GM19035 (cell line): ENCODE results near the gene WDR5B.

Experiments used
- ATAC-seq: cut with Tn5 transposase; IDR thresholded peaks from one replicate; pipeline ENCODE4 v1.9.1; 2021; ENCODE audit not compliant: unreplicated experiment

WDR5B gene

GRCh38 chr3:122410111-122410510 is 5.8 kb downstream of the WDR5B start:
- ATAC-seq = no peak

DNA sequence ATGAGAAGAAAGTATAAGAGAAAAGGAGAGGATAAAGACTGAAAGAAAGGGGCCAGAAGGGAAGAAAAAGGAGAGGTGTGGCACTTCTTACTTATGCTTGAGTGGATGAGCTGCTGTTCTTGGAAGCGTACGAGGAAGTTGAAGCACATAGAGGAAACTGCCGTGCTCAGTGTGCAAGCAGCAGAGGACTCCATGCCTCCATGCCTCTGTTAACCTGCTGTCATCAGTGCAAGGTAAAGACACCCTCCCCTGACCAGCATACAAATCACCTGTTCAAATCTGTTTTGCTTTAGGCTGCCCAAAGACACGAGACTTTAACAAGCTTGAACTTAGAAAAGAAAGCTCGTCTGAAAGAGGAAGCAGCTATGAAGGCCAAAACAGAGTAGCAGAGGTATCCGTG is 6.4 kb downstream of the WDR5B start:
- no peak for ATAC-seq

DNA sequence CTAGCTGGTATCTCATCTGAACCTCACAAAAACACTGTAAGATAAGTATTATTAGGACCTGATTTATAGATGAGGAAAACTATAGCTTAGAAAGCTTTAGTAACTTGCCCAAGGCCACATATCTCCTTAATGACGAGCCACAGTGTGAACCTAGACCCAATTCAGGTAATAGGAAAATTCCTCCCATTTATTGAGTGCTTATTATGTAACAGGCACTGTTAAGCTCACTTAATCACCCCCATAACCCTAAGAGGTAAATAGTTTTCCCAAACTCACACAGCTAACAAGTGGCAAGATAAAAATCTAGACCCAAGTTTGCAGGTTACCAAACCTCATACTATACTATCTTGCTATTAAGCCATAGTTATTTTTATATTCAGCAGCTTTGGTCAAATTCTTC is 7.9 kb downstream of the WDR5B start:
- no peak for ATAC-seq

DNA sequence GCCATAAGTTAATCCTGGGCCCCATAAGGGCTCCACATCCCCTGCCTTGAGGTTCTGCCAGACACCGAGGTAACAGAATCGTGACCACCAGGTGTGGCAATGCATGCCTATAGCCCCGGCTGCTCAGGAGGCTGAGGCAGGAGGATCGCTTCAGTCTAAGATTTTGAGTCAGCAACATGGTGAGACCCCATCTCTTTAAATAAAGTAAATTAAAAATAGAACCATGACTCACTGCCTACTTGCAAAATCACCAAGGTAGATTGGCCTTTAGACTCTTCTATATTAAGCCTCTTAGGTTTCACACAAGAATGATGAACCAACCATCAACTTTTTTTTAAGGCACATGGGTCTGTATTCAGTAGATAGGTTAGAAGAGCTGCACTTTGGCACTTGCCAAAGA is 9.7 kb downstream of the WDR5B start:
- no peak for ATAC-seq

- no peak for ATAC-seq
These were observed 10.8 kb downstream of the WDR5B start for GRCh38 chr3:122405015-122405414.

- ATAC-seq = no peak
These were observed 12.4 kb downstream of the WDR5B start for GRCh38 chr3:122403489-122403888.

- ATAC-seq = no peak
These were observed 16.9 kb downstream of the WDR5B start for GRCh38 chr3:122398920-122399319.

GRCh38 chr3:122397201-122397600 is 18.7 kb downstream of the WDR5B start:
- ATAC-seq = no peak

DNA sequence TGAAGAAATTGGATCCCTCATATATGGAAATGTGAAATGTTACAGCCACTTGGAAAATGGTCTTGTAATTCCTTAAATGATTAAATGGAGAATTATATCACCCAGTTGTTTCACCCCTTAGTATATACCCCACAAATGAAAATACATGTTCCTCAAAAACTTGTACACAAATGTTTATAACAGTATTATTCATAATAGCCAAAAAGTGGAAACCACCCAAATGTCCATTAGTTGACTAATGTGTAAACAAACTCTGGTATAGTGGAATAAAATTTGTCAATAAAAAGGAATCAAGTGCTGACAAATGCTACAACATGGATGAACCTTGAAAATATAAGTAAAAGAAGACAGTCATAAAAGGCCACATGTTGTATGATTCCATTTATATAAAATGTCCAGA is 19.4 kb downstream of the WDR5B start:
- ATAC-seq = no peak

- ATAC-seq = no peak
These were observed 20.3 kb downstream of the WDR5B start for GRCh38 chr3:122395582-122395981.

DNA sequence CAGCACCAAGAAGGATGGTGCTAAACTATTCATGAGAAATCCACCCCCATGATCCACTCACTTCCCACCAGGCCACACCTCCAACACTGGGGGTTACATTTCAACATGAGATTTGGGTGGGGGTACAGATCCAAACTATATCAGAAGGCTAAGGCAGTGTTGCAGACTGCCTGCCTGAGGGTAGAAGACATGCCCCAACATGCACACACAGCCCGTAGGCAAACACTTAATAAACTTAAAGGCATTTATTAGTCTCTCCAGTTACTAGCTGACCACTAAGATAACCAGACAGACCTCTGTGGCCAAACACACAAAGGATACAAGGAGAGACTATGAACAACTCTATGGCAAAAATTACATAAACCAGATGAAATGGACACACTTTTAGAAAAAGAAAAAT is 21.7 kb downstream of the WDR5B start:
- no peak for ATAC-seq

GRCh38 chr3:122392868-122393844 is 22.7 kb downstream of the WDR5B start:
- no peak for ATAC-seq

DNA sequence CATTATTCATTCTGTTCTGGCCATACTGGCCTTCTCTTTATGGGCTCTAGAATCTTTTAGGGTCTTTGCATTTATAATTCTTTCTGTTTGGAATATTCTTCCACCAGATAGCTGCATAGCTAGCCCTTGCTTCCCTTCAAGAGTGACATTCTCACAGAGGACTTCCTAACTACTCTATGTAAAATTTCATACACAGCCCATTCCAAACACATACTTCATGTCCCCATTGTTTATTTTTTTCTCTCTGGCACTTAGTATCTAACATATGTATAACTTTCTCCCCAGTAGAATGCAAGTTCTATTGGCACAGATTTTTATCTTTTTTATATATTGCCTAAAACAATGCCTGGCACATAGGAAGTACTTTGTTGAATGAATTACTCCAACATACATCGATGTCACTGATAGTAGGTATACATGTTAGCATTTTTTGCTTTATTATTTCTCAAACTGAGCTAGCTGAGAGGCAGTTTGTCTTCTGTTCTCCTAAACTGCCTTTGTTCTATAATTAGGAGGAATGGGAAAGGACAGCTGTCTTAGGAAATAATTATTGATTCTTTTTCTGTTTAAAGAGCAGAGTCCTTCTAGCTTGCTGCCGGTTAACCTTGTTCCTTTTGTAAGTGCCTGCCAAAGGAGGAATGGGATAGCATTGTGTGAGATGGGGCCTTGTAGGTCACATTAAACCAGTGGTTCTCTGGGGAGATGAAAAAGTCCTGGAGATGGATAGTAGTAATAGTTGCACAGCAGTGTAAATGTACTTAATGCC is 24.0 kb downstream of the WDR5B start:
- no peak for ATAC-seq

- ATAC-seq = no peak
These were observed 25.2 kb downstream of the WDR5B start for GRCh38 chr3:122390665-122391064.

- no peak for ATAC-seq
These were observed 26.0 kb downstream of the WDR5B start for GRCh38 chr3:122389892-122390291.

GRCh38 chr3:122389197-122389596 is 26.7 kb downstream of the WDR5B start:
- ATAC-seq = no peak

DNA sequence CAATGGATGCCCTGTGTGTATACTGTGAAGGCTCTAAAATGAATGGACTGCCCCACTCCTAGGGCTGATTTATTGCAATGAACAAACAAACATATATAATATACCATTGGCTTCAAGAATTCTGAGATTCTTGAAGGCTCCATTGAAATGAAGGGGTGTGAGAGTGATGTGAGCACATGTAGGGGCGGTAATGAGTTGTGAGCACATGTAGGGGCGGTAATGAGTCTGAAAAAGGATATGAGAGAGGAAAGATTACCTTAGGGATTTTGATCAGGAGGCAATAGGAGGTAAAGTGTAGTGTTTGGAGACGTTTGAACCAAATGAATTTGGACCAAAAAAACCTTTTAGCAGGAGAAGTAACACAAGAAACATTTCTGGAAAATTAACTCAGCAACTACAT is 28.2 kb downstream of the WDR5B start:
- ATAC-seq = no peak

DNA sequence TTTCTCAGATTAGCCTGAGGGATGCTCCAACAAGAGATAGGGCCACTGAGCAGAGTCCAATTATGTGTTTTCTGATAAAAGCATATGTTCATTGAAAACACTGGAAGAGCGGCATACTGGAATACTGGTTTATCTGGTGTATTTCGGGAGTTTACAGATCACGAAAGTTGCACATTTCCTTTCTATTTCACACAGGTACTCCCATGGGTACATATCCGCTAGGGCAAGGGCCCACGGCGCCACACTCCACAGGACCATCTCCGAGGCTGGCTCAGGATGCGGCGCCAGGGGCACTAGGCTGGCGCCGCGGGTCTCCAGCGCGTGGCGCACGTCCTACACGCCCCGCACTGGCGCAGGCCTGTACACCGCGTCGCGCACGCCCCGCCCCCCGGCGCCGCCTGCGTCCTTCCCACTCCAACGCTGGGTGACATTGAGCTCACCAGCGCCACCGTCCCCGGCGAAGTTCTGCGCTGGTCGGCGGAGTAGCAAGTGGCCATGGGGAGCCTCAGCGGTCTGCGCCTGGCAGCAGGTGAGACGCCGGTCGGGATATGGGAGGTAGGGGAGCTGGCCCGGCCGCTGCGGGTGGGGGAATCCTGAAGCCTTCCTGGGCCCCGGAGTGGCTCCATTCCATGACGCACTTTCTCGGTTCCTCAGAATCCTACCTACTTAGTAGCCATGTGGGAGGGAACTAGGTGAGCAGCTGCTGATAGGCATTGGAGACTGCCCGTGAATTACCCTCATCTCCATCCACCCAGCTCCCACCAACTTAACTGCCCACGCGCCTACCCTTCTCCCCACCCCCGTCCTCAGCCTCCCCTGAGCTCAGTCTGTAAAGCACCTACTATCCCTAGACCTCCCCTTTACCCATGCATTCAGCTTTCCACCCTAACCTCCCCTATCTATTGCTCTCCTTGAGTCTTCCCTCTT is 31.8 kb downstream of the WDR5B start, which contains the start of gene FAM162A:
TSS of gene FAM162A (plus strand) at position 412 of the 927 bp plus-strand sequence. CDS start at position 496, 84 bp downstream.
- ATAC-seq = peak; percentile 94

GRCh38 chr3:122382888-122383666 is 32.8 kb downstream of the WDR5B start, which contains the start of gene MIX23:
Gene MIX23 (minus strand): TSS chr3:122383231. CDS start chr3:122383224, 7 bp downstream.
- peak; percentile 39 for ATAC-seq

GRCh38 chr3:122377975-122378374 is 37.9 kb downstream of the WDR5B start:
- ATAC-seq = no peak
